Loucy (cell line): Measurements from ENCODE around the gene PLD2.

Source experiments
- CTCF ChIP-seq: fragments of 200-600 bp; sonication (generic); conservative IDR thresholded peaks from 2 replicates; pipeline ENCODE4 v1.5.1; 2014; ENCODE audit warnings: mild to moderate bottlenecking, antibody characterized with exemption, low read length
- EZH2phosphoT487 ChIP-seq: fragments of 200-600 bp; IDR thresholded peaks from 2 replicates; pipeline ENCODE4 v1.6.1; 2018; ENCODE audit warnings: antibody characterized with exemption, mild to moderate bottlenecking, moderate library complexity, borderline replicate concordance

- TF ChIP-seq CTCF = no peak
- TF ChIP-seq EZH2phosphoT487 = no peak
These were observed 10.4 kb upstream of the PLD2 start for GRCh38 chr17:4796552-4796920.
